ENCODE data around the gene PLEKHA6.
A peak's percentile ranks its signal among the peaks of the same experiment; 100 is the strongest.

The PLEKHA6 gene

DNA sequence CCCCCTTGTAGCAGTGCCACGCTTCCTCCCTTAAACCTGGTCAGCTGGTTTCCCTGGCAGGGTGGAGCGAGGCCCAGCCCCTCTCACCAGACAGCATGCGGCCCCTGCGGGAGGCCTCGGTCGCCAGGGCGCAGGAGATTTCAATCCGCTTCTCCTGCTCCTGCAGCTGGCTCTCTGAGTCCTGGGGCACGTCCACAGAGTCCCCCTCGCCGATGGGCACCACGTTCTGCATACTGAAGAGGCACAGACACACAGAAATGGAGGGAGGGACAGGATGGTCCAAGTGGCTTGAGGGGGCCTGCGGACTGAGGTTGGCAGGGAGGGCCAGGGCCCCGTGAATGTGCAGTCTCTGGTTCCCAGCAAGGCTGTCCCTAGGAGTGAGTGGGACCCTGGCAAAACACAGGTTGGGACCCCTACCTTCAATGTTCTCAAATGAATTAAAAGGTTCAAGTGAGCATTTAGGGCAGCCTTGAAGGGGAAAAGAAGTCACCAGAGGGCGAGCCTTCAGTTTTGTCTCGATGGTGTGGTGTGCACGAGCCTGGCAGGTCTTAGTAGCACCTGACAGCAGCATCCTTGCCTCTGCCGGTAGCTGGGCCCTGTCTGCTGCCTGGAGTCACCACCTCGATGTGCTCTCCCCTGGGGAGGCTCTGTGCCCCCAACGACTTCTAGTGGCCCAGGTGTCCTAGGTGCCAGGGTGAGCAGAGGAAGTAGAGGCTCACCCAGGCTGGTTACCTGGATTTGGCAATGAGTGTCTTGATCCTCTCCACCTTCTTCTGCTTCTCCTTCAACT lies 131.5 kb downstream of the PLEKHA6 start:
- DNase-seq: no peak

- no peak for DNase-seq
Observed at GRCh38 chr1:204227351-204227750, 132.4 kb downstream of the PLEKHA6 start.

DNA sequence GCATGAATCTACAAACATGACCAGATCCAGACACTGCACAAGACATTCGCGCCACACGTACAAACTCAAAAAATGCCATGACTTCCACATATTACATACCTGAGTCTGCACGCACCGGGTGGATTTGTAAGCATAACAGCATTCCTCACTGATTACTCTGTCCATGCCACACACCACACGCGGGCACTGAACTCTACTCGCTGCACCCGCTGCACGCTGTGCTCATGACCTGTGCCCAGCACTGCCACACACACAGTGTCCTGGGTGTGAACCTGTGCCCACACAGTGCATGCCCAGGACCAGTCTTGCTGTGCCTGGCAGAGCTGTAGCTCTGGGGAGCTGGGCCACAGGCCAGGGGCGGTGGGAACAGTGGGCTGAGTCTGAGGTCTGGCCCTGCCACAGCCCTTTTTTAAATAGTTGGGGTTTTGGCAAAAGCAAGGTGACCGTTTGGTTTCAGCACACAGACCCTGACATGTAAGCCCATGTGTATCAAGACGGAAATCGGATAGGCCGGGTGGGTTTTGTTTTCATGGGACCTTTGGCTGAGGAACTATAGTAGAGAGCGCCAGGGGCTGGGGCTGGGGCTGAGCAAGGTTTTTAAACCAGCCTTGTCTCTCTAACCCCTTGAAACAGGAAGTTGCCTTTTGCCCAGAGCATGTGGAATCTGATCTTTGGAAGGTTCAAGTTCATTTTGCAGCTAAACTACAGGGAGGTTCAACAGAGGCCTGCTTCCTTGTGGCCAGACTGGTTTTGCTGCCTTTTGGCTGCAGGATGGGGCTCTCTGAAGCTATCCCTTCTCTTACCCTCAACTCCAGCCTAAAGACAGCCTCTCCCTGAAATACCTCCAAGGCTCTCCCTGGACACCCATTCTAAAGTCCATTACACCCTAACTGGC lies 133.6 kb downstream of the PLEKHA6 start:
- no peak for DNase-seq

DNA sequence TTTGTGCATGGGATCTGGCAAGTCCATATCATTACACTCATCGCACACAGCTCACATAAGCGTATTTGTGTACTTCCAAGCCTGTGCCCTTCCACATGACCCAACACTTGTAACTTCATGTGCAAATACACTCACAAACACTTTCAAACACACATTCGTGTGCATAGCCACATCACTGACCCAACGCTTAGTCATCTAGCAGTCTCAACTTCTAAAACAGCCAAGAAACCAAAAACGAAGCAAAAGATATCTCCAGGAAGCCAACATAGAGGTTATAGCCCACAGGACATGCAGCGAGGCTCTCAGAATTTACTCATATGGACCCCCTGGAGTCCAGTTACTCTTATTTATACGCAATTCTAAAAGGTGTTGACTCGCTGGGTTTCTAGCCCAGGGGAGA lies 135.1 kb downstream of the PLEKHA6 start:
- DNase-seq: no peak

DNA sequence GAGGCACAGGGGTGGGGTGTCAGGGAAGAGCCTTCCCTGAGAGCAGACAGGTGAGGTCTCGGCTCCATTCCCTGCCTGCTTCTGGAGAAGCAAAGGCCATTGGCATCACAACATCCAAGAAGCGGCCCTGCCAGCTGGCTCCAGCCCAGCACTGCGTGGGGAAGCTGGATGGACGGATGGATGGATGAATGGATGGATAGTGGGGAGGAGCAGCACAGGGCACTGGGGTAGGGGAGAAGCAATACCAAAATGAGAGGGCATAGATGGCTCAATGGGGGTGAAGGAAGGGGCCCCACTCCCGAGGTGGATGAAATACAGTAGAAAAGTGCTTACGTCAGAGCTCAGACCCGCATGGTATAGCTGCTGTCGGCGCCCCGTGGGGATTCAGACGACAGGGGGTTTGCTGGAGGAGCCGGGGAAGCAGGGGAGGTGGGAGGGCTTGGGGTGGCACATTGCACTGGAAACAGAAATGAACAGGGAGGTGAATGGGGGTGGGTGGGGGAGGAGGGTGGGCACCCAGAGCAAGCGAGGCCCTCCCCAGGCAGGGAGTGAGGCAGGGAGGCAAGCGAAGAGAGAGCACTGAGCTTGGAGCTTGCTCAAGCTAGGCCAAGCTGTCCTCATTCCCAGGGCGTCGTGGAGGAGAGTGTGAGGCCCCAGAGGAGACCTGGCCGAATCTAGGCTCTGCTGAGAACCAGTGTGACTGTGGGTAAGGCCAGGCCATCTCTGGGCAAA lies 136.4 kb downstream of the PLEKHA6 start:
- DNase-seq: no peak

GRCh38 chr1:204222764-204223055 lies 137.0 kb downstream of the PLEKHA6 start:
- DNase-seq: no peak

- no peak for DNase-seq
Observed at GRCh38 chr1:204222006-204222763, 137.5 kb downstream of the PLEKHA6 start.

GRCh38 chr1:204221271-204221670 lies 138.5 kb downstream of the PLEKHA6 start:
- DNase-seq: no peak

DNA sequence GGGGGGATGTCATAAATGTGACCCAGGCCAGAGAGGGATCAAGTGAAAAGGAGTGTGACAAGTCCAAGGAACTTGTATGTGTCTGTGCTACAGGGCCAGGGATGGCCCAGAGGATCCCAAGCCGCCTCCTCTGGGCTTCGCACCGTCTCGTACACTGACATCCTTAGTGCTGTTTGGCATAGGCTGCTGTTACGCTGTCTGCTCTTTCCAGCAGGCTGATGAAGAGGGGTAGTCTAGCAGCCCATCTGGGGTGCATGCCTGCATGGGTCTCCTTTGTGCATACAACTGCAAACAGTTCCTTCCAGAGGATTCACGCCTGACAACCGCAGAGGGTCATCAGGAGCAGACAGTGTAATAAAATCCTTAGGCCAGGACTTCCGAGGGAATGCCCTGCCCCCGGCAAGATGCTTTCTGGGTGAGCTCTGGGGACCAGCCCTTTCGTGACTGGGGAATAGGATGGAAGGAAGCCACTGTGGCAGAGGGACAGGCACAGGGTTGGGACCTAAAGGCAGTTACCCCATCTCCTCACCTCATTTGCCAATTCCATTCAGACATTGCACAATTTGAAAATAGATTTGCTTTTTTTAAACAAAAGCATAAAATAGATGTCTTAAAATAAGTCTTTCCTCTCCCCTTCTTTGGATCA lies 139.6 kb downstream of the PLEKHA6 start:
- DNase-seq: no peak

DNA sequence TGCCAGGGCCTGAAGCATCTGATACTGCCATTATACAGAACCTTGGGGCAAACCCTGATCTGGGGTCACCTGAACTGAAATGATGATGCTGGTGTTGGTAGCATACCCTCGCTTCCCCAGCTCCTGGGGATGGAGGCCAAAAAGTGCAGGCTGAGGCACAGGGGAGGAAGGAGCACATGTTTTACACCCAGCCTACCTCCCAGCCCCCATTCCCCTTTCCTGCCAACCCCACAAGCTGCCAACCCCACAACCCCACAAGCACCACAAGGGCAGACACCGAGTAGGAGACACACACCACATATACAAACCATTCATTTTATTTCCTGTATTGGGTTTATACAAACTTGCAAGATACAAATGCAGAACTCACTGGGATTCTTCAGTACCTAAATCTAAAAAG lies 141.2 kb downstream of the PLEKHA6 start:
- no peak for DNase-seq

DNA sequence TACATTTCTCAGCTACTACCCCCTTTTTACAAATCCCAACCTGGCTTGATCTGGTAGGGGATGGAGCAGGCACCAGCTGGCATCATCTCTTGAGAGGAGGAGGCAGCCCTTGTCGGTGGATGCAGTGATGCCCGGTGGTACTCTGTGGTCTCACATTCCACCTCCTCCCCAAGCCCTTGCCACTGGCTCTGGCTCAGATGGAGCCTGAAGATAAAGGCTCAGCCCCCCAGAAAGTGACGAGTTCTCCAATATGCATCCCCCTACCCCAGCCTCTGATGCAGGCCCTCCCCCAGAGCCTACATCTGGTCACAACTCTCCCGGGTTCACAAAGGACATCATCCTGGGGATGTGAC lies 142.1 kb downstream of the PLEKHA6 start:
- no peak for DNase-seq

DNA sequence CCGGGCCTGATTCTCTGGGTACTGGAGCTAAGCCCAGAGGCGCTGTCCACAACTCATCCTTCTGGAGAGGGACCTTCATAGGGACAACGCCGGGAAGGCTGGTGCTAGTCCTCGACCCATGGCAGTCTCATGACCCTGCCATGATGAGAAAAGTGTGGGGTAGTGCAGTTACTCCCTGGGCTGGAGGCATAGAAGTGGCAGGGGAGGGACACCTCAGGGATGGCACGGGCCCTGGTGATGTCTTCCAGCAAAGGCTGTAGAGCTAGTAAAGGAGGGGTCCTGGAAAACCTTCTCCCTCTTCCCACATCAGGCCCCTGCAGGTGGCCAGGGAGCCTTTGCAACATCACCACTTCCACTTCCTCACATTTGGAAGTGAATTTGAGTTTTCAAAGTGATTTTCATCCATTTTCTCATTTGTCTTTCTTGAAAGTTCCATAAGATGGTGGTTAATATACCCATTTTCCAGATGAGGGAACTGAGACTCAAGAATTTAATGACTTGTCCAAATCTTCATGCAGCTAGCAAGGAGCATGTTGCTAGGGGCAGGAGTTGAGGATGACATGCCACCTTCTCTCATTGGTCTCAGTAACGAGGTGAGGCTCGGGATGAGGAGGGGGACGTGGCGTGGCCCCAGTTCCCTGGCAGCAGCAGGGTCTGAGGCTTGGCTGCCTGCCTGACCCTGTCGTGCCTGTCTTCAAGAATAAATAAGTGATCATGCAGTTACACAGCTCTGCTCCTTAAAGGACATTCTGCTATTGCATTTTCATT lies 142.7 kb downstream of the PLEKHA6 start:
- DNase-seq: no peak

DNA sequence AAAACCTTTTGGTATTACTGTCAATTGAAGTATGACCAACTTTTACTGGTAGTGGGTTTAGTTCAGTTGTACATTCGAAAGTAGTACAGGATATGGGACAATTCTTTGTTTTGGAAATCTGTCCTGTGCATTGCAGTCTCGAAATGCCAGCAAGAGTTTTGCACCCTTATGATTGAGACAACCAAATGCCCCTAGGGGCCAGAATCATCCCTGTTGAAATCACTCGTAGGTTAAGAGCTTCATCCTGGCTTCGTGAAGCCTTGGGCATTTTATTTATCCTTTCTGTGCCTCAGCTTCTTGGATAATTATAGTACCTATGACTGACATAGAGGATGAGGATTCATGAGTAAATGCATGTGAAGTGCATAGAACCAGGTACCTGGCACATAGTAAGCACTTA lies 143.5 kb downstream of the PLEKHA6 start:
- DNase-seq: no peak

GRCh38 chr1:204213668-204214662 lies 145.8 kb downstream of the PLEKHA6 start, which contains the start of gene GOLT1A:
TSS of gene GOLT1A (minus strand) at chr1:204213988. CDS start at chr1:204213906, 82 bp downstream.
- DNase-seq: peak; percentile 70 to 82

DNA sequence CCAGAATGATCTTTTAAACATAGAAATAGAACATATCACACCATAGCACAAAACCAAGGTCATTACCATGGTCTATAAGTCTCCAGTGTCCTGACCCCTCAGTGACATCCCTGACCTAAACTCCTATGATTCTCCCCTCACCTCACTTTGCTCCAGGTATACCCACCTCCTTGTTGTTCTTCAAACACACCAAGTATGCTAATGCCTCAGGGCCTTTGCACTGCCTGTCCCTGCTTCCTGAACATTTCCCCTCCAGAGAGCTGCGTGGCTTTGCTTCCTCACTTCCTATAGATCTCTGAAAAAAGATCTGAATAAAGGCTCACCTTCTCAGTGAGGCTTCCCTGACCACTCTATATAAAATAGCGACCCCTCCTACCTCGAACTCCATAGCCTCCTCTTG lies 147.0 kb downstream of the PLEKHA6 start:
- no peak for DNase-seq

DNA sequence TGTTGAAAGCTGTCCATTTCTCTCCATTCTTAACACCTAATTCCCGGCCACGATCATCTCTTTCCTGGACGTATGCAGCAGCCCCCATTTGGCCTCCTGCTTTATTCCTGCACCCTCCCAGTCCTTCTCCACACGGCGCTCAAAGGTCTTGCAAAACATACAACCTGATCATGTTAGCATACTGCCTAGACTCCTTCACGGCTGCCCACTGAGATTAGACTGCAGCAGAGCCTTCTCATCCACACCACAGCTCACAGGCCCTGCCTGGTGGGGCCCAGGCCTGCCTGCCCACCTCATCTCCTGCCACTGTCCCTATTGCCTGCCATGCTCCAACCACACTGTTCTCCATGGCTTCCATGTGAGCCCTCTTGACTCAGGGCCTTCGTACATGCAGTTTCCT lies 148.7 kb downstream of the PLEKHA6 start:
- no peak for DNase-seq

GRCh38 chr1:204207136-204207616 lies 152.6 kb downstream of the PLEKHA6 start:
- DNase-seq: peak in 1 of 2 experiments; percentile 58

DNA sequence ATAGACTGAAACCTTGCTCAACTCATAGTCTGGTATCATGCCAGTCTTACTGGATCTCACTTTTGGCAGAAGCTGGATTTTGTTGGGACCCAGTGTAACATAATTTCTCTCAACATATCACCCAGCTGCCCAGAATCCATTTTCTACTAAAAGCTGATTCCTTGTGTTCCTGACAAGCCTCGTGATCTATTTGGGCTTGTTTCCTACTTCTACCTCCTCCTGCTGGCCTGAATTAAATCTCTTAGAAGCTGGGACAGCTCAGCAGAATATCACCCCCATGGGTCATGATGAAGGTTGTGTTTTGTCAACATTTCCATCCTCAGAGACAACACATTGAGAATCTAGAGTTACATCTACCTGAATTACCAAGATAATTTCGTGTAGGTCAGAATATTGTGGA lies 153.6 kb downstream of the PLEKHA6 start:
- DNase-seq: no peak

DNA sequence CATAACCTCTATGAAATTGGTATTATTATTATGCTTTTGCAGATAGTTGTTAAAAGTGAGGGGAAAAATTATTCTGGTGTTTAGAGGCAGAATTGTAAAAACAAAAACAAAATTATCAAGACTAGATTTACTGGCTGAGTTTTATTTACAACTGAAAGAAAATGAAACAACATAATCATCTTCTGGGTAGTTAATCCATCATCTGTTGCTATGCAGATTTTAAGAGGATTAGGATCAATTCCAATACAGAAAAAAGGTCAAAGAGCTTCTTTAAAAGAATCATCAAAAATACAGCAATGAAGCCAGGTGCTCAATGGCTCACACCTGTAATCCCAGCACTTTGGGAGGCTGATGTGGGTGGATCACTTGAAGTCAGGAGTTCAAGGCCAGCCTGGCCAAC lies 154.2 kb downstream of the PLEKHA6 start:
- DNase-seq: no peak

DNA sequence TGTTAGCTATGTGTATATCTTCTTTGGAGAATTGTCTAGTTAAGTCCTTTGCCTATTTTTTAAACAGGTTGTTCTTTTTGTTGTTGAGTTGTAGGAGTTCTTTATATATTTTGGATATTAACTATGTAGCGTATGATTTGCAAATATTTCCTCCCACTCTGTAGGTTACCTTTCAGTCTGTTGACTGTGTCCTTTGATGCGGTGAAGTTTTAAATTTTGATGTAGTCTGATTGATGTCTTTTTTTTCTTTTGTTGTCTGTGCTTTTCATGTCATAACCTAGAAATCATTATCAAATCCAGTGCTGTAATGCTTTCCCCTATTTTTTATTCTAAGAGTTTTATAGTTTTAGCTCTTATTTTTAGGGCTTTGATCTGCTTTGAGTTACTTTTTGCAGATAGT lies 154.8 kb downstream of the PLEKHA6 start:
- DNase-seq: no peak

Data from NCI-H1930 (cell line).